Raji (cell line): Measurements from ENCODE around the gene NR2E1.

Experiments
- POLR2A ChIP-seq: IDR thresholded peaks from 2 replicates; pipeline ENCODE4 v1.6.1; 2011; ENCODE audit warnings: low read depth, low read length, control low read depth; ENCODE audit not compliant: insufficient read depth

NR2E1 gene

DNA sequence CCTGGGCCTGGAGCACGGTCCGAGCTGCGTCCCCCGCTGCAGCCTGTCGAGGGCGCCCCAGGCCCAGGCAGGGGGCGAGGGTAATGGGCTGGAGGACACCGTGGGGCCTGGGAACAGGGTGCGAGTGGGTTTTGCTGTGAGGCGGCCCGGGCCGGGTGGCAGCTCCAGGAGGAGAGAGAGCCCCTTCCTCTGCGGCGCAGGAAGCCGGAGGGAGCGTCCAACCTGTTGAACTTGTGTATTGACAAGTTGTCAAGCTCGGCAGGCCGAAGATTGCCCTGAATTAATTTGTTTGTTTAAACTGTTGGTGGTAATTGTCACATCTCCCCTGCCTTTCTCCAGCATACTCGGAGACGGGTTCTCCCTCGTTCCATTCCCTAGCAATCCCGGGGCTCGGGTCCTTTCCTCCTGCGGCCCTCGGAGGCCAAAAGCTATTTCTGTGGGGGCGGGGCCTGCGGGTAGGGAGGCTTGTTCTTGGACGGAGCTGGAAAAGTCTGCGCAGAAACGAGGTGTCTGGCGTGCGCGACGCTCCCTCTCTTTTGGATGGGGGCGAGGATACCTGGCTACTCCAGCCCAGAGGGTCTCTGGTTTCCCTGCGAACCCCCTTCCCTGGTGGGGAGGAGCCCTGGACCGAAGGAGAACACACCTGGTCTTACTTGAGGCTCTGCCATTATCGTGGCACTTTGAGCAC is 9.9 kb downstream of the NR2E1 start:
- no peak for TF ChIP-seq POLR2A

- no peak for TF ChIP-seq POLR2A
Measured at GRCh38 chr6:108176281-108177089, 10.7 kb downstream of the NR2E1 start.

DNA sequence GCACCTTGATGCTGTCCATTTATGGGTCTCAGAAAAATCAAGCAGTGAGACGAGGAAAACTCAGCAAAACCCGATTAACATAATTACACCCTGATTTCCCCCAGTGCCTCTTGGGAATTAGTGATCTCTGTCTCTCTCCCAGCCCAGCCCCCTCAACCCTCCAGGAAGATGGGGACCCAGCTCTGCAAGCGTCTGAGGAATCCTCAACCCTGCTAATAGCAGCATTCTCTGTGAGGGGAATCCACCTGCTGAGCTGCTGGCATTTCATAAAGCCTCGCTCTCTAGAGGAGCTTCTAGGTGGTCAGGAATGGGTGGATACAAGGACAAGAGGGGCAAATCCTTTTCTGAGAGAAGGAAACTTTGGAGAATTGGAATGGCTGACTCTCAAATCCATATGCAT is 13.9 kb downstream of the NR2E1 start:
- TF ChIP-seq POLR2A = no peak

- no peak for TF ChIP-seq POLR2A
Measured at GRCh38 chr6:108180266-108180665, 14.4 kb downstream of the NR2E1 start.

DNA sequence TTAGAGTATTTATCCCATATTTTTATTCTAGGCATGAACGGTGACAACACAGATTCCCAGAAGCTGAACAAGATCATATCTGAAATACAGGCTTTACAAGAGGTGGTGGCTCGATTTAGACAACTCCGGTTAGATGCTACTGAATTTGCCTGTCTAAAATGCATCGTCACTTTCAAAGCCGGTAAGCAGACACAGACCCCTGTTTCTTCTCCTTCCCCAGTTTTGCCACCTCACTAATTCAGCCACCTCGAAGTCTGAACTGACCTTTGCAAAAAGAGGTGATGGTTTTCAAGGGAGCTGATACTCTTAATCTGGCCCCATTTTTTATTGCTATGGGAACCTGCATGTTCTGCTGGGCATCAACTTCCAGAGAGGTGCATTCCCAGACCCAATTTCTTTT is 15.0 kb downstream of the NR2E1 start:
- TF ChIP-seq POLR2A = no peak

GRCh38 chr6:108186226-108186625 is 20.4 kb downstream of the NR2E1 start:
- no peak for TF ChIP-seq POLR2A

DNA sequence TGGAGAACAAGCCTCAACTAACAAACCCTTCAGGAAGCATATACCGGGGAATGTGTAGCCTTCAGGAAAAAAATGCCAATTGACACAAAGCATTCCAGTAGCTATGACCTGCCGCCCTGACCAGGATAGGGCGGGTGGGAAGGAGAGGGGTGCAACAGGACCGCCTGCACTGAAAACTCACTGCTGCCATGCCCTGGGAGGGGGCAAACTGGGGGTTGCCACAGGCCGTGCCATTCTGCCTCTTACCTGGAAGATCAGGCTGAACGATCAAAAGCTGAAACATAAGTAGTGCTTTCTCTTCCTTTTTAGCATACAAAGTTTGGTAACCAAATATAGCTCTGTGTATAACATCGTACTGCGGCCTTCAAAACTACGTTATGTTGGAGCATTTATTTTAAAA is 21.7 kb downstream of the NR2E1 start:
- no peak for TF ChIP-seq POLR2A

DNA sequence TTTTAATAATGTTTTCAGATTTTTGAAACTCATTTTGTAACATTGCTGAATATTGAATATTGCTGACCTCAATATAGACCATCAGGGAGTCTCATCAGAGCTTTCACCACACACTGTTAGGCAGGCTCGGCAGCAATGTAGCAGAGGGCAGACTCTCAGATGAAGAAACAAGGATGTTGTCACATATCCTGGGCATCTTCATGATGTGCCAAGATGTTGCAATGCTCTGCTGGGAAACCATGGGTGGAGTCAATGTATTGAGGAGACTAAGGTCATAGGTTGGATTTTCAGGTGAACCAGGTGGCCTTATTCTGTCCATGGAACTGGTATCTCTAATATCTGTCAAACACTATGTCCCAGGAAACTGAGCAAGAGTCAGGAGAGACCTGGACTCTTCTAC is 27.3 kb downstream of the NR2E1 start:
- TF ChIP-seq POLR2A = no peak

DNA sequence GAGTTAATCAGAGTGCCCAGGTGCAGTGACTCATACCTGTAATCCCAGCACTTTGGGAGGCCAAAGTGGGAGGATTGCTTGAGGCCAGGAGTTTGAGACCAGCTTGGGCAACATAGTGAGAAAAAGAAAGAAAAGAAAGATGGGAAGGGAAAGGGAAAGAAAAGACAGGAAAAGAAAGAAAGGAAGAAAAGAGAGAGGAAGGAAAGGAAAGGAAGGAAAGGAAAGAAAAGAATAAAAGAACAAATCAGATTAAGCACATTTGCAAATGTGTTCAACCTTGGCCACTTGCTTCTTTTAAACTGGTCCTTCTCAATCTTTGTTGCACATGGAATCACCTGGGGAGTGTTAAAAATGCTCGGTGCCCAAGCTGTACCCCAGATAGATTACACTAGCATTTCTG is 28.0 kb downstream of the NR2E1 start:
- no peak for TF ChIP-seq POLR2A

DNA sequence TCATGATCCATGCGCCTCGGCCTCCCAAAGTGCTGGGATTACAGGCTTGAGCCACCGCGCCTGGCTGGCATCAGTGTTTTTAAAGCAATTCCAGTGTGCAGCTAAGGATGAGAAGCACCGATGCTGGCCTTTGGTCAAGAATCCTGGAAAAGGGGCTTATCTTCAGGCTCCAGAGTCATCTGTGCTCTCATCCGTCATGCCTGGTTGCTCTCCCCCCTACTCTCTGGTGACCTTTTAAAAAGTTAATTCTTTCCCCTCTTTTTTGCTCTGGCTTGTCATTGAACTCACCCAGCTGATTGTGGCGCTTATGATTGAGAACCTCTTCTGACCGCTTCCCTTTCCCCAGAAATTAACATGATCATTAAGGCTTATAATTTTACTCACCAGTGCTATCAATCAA is 28.7 kb downstream of the NR2E1 start:
- no peak for TF ChIP-seq POLR2A

DNA sequence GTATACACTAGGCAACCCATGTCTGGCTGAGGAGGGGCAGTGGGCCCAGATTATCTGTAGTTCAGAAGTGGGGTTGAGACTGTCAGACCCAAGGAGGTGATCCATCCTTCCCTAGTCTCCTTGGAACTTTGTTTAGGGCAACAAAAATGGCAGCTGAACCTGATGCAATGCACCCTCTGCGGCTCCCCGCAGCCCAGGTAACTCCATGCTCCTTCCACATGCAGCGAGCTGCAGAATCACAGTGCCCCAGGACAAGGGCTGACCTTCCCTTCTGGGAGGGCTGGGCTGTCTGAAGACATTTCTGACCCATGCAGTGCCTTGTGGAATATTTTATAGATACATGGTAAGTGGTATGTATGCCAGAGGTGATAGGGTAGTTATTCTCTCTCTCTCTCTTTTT is 29.4 kb downstream of the NR2E1 start:
- TF ChIP-seq POLR2A = no peak

- TF ChIP-seq POLR2A = no peak
Measured at GRCh38 chr6:108198761-108199498, 33.1 kb downstream of the NR2E1 start.

- no peak for TF ChIP-seq POLR2A
Measured at GRCh38 chr6:108200186-108200585, 34.4 kb downstream of the NR2E1 start.

- TF ChIP-seq POLR2A = no peak
Measured at GRCh38 chr6:108200631-108201030, 34.8 kb downstream of the NR2E1 start.

GRCh38 chr6:108203189-108204112 is 37.6 kb downstream of the NR2E1 start:
- no peak for TF ChIP-seq POLR2A
